NCI-H748 treated with DMSO at 0.1 percent for 48 hours (cell line): ENCODE measurements around the gene CRPPA.
"Not testable (repeated sequence)": the region's sequence is repeated elsewhere in the genome, so short reads cannot be mapped to it uniquely, and the experiment has no call there.

Experiments
- DNase-seq: peaks from one replicate; lab custom pipeline; 2025; lab: John Stamatoyannopoulos, UW

Gene CRPPA

DNA sequence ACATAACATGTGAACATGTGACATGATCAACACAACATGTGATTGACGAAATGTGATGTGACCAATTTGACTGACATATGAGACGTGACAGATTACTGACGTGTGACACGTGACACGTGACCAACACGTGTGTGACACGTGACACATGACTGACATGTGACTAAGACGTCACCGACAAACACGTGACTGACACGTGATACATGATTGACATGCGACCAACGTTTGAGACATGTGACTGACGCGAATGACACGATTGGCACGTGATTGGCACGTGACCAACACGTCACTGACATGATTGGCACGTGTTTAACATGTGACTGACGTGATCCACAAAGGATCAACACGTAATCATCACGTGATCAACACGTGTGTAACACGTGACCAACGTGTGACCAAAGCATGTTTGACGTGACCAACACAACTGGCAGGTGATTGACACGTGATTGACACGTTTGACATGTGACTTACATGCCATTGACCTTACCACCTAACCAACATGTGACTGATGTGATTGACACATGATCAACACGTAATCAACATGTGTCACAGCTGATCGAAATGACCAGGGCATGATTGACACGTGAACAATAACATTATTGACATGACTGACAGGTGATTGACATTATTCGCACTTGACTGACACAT, 23.7 kb downstream of the CRPPA start:
- DNase-seq, result no peak

DNA sequence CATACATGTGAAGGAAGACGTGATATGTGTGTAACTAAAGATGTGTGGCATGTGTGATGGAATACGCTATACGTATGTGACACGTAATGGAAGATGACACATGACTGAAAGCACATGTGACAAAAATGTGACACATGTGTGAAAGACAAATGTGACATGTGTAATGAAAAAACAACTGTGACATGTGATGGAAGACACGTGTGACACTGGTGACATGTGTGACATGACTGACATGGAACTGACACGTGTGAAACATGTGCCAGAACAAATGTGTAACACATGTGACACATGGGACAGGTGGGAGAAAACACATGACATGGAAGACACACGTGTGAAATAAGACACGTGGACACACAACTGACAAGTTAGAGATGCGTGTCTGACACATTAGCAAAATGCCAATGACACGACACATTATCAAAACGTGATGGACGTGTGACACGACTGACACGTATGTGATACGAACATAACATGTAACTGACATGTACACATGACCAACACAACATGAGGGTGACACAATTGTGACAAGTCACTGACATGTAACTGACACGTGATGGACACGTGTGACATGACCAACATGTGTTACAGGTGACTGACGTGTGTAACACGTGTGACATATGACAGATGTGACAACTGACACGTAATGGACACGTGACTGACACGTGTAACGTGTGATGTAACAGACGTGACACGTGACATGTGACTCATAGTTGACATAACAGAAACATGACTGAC, 24.4 kb downstream of the CRPPA start:
- DNase-seq, result no peak

DNA sequence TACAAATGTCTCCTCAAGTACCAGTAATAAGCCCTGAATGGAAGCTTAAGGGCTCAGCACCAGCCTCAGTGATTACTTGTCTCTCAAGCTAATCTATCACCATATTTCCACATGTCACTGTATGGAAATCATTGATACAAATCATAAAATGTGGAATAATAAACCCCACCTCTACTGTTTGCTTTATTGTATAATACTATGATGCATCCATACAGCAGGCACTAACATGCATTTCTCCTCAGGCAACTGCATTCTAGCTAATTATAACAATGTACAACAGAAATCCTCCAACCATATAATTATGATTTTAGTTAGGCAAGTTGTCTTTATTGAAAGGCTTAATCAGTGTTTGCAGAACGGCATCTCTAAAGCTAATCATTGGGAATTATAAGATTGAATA, 26.2 kb downstream of the CRPPA start:
- no peak for DNase-seq

DNA sequence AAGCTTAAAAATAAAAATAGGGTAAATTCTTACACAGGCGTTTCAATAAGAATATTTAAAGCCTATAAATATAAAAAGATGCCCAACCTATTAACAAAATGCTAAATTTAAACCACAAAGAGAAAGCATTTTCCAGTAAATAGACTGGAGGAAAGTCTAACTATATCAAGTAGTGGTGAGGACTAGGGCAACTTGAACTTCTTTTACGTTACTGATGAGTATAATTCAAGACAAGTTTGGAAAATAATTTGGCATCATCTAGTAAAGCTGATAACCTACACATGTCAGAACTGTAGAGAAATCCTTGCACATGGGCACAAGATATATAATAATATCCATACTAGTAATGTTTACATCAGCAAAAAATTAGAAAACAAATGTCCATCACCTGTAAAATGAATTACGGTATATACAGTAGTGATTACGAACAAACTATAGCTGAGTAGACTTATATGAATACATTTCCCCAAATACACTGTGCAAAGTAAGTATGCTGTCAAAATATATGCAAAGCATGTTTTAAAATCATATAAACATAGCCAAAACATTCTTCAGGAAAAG, 27.4 kb downstream of the CRPPA start:
- DNase-seq, result no peak

- no peak for DNase-seq
These were observed 28.3 kb downstream of the CRPPA start for GRCh38 chr7:16392990-16393523.

DNA sequence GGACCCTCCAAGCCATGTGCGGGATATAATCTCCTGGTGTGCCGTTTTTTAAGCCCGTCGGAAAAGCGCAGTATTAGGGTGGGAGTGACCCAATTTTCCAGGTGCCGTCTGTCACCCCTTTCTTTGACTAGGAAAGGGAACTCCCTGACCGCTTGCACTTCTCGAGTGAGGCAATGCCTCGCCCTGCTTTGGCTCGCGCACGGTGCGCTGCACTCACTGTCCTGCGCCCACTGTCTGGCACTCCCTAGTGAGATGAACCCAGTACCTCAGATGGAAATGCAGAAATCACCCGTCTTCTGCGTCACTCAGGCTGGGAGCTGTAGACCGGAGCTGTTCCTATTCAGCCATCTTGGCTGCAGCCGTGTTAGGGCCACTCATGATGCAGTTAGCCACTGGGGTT, 37.6 kb downstream of the CRPPA start:
- DNase-seq, result not testable (repeated sequence)

DNA sequence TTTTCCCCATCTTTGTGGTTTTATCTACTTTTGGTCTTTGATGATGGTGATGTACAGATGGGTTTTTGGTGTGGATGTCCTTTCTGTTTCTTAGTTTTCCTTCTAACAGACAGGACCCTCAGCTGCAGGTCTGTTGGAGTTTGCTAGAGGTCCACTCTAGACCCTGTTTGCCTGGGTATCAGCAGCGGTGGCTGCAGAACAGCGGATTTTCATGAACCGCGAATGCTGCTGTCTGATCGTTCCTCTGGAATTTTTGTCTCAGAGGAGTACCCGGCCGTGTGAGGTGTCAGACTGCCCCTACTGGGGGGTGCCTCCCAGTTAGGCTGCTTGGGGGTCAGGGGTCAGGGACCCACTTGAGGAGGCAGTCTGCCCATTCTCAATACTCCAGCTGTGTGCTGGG, 38.2 kb downstream of the CRPPA start:
- DNase-seq, result not testable (repeated sequence)
